PC-3 (cell line): ENCODE results near the gene ZNF680. TPM values are rescaled to one million over a fixed set of nuclear protein-coding genes. Genes with fewer than 3 reads are reported as not detected.
A peak's percentile ranks its signal among the peaks of the same experiment; 100 is the strongest.

Source experiments
- ATAC-seq: fragments of 200-7000 bp; cut with Tn5 transposase; 2 replicates; pipeline ENCODE4 v1.9.1; 2020; ENCODE audit warnings: mild to moderate bottlenecking, moderate library complexity
- BruUV-seq: library from RNA; stranded (reverse); fragments of 400-500 nt; replicated peaks from 2 replicates; lab custom pipeline; 2021; lab: Mats Ljungman, UMichigan
- CTCF ChIA-PET: fragments of 300-600 bp; sonication (Branson Sonifier 250); formaldehyde crosslinking; loops from one replicate; lab custom pipeline; 2022; ENCODE audit warnings: antibody characterized with exemption; lab: Charles Lee
- POLR2A ChIA-PET: fragments of 300-600 bp; sonication (Branson Sonifier 250); formaldehyde crosslinking; loops from one replicate; lab custom pipeline; 2022; ENCODE audit warnings: antibody characterized with exemption; ENCODE audit not compliant: unreplicated experiment; lab: Charles Lee
- DNase-seq: peaks from one replicate; pipeline ENCODE4 v3.0.0-alpha.2; 2015
- H2AFZ ChIP-seq: fragments of 300-600 bp; sonication (generic); 2 replicates; pipeline ENCODE4 v1.6.0; 2016; ENCODE audit warnings: antibody characterized with exemption, low read length
- H3F3A ChIP-seq: fragments of 300-600 bp; sonication (generic); one replicate; pipeline ENCODE4 v1.6.0; 2017; ENCODE audit warnings: antibody characterized with exemption, low read length, control low read depth, mild to moderate bottlenecking; ENCODE audit not compliant: unreplicated experiment
- H3K27ac ChIP-seq: fragments of 300-600 bp; sonication (generic); 2 replicates; pipeline ENCODE4 v1.5.1; 2016; ENCODE audit warnings: mild to moderate bottlenecking, low read length
- H3K27me3 ChIP-seq: fragments of 300-600 bp; sonication (generic); 2 replicates; pipeline ENCODE4 v1.6.1; 2016; ENCODE audit warnings: low read length, mixed read lengths
- H3K36me3 ChIP-seq: fragments of 300-600 bp; sonication (generic); 2 replicates; pipeline ENCODE4 v1.6.1; 2016; ENCODE audit warnings: low read depth, mixed run types, low read length, mixed read lengths
- H3K4me1 ChIP-seq: fragments of 300-600 bp; sonication (generic); 2 replicates; pipeline ENCODE4 v1.5.1; 2016; ENCODE audit warnings: low read length; ENCODE audit not compliant: insufficient read depth
- H3K4me2 ChIP-seq: fragments of 300-600 bp; sonication (generic); 2 replicates; pipeline ENCODE4 v1.6.0; 2016; ENCODE audit warnings: low read length
- H3K4me3 ChIP-seq: fragments of 300-600 bp; sonication (generic); 2 replicates; pipeline ENCODE4 v1.5.1; 2016; ENCODE audit warnings: mild to moderate bottlenecking, low read length, mixed read lengths
- H3K79me2 ChIP-seq: fragments of 300-600 bp; sonication (generic); 2 replicates; pipeline ENCODE4 v1.6.1; 2017; ENCODE audit warnings: low read length, mixed read lengths
- H3K9ac ChIP-seq: fragments of 300-600 bp; sonication (generic); 2 replicates; pipeline ENCODE4 v1.6.0; 2016; ENCODE audit warnings: mild to moderate bottlenecking, low read length
- H3K9me2 ChIP-seq: fragments of 300-600 bp; sonication (generic); replicated peaks from 2 replicates; pipeline ENCODE4 v1.6.1; 2016; ENCODE audit warnings: mixed run types, low read length, mixed read lengths
- H3K9me3 ChIP-seq: fragments of 300-600 bp; sonication (generic); 2 replicates; pipeline ENCODE4 v1.6.1; 2016; ENCODE audit warnings: low read length, mixed read lengths
- H4K20me1 ChIP-seq: fragments of 300-600 bp; sonication (generic); 2 replicates; pipeline ENCODE4 v1.6.1; 2016; ENCODE audit warnings: low read length, mixed read lengths
- CTCF ChIP-seq: fragments of 300-600 bp; sonication (generic); conservative IDR thresholded peaks from 2 replicates; pipeline ENCODE4 v1.5.1; 2017; ENCODE audit warnings: antibody characterized with exemption, low read depth, mild to moderate bottlenecking, low read length
- EZH2 ChIP-seq: fragments of 300-600 bp; sonication (generic); IDR thresholded peaks from one replicate; pipeline ENCODE4 v1.6.1; 2017; ENCODE audit warnings: antibody characterized with exemption, mild to moderate bottlenecking, low read length; ENCODE audit not compliant: unreplicated experiment
- EZH2phosphoT487 ChIP-seq: fragments of 300-600 bp; sonication (generic); IDR thresholded peaks from 2 replicates; pipeline ENCODE4 v1.6.1; 2018; ENCODE audit warnings: mild to moderate bottlenecking, antibody characterized with exemption, low read length, borderline replicate concordance
- intact Hi-C: fragments of 100-400 bp; cut with micrococcal nuclease; formaldehyde crosslinking; loops from 2 replicates; pipeline ENCODE4 v1.9.0; 2023
- total RNA-seq: library from RNA; depleted of rRNA; stranded (reverse); fragments of >200 nt; gene quantifications from 2 replicates; pipeline ENCODE4 v1.2.3, GENCODE V29; 2014

The ZNF680 gene
- total RNA-seq, 1 experiment from 2014 or later = 8.8 TPM

GRCh38 chr7:64498270-64498669 is 64.6 kb downstream of the ZNF680 start:
- Histone ChIP-seq H4K20me1 (no peaks in the 10 kb centered on the region), H3F3A (no peaks in the 10 kb centered on the region), H2AFZ (no peak overlapping the region), H3K4me2 (no peak overlapping the region), H3K27ac (no peak overlapping the region), H3K4me3 (no peak overlapping the region), H3K36me3 (no peaks in the 10 kb centered on the region), H3K27me3 (no peaks in the 10 kb centered on the region), H3K9me2 (no peaks in the 10 kb centered on the region), H3K4me1 (no peaks in the 10 kb centered on the region), H3K9me3 (peaks cover 6% of the 10 kb centered on the region; the same call in 1 of the 2 replicates), H3K9ac (no peak overlapping the region), H3K79me2 (no peaks in the 10 kb centered on the region)
- CTCF ChIA-PET = no interaction called here
- DNase-seq = no peak
- POLR2A ChIA-PET = no interaction called here
- no TSS peak for BruUV-seq
- intact Hi-C loops = loop anchor here (10.0 kb wide), 1 partner anchor 53 kb away; no protein-coding TSS in a partner anchor
- ATAC-seq = peak; percentile 35
- TF ChIP-seq CTCF = no peak
- TF ChIP-seq EZH2phosphoT487 = no peak
- TF ChIP-seq EZH2 = no peak

GRCh38 chr7:64494912-64495461 is 67.9 kb downstream of the ZNF680 start:
- BruUV-seq = no TSS peak
- Histone ChIP-seq H3K79me2 (no peaks in the 10 kb centered on the region), H3K9ac (no peak overlapping the region), H3K4me1 (no peaks in the 10 kb centered on the region), H2AFZ (no peak overlapping the region), H3F3A (no peaks in the 10 kb centered on the region), H3K27me3 (no peaks in the 10 kb centered on the region), H4K20me1 (no peaks in the 10 kb centered on the region), H3K4me3 (no peak overlapping the region), H3K9me2 (no peaks in the 10 kb centered on the region), H3K27ac (no peak overlapping the region), H3K36me3 (no peaks in the 10 kb centered on the region; the same call in 1 of the 2 replicates), H3K4me2 (no peak overlapping the region), H3K9me3 (peaks cover 10% of the 10 kb centered on the region; the same call in 1 of the 2 replicates)
- intact Hi-C loops = loop anchor here (10.0 kb wide), 1 partner anchor 50 kb away; no protein-coding TSS in a partner anchor
- DNase-seq (no peak), ATAC-seq (no peak)
- no peak for TF ChIP-seq EZH2
- TF ChIP-seq EZH2phosphoT487 = no peak
- no peak for TF ChIP-seq CTCF
- POLR2A ChIA-PET = no interaction called here
- CTCF ChIA-PET = no interaction called here

- H4K20me1 ChIP-seq = no peaks in the 10 kb centered on the region
- no peak overlapping the region for H3K4me2 ChIP-seq
- BruUV-seq = no TSS peak
- H2AFZ ChIP-seq = no peak overlapping the region
- no peaks in the 10 kb centered on the region for H3K9me2 ChIP-seq
- ChIA-PET POLR2A (no interaction called here), CTCF (no interaction called here)
- H3K9ac ChIP-seq = no peak overlapping the region
- H3K4me1 ChIP-seq = no peaks in the 10 kb centered on the region
- H3K79me2 ChIP-seq = no peaks in the 10 kb centered on the region
- no peak for TF ChIP-seq EZH2phosphoT487
- no peak for TF ChIP-seq EZH2
- TF ChIP-seq CTCF = no peak
- H3K27ac ChIP-seq = no peak overlapping the region
- H3K9me3 ChIP-seq = 0 out of 2 replicates have a peak, but pooled peaks cover 9% of the 10 kb centered on the region
- intact Hi-C loops = no loop called here
- H3F3A ChIP-seq = no peaks in the 10 kb centered on the region
- no peak overlapping the region for H3K4me3 ChIP-seq
- DNase-seq = no peak
- ATAC-seq = no peak
- no peaks in the 10 kb centered on the region for H3K36me3 ChIP-seq
- H3K27me3 ChIP-seq = no peaks in the 10 kb centered on the region
Observed at GRCh38 chr7:64485623-64486022, 77.2 kb downstream of the ZNF680 start.
